Mesothelial cell of epicardium (in vitro differentiated cells): Measurements from ENCODE around the gene PIGC. TPM values are rescaled to one million over a fixed set of nuclear protein-coding genes. Genes with fewer than 3 reads are reported as not detected.

Experiments used
- DNase-seq, 2 experiments: peaks; one replicate each; pipeline ENCODE4 v3.0.0; 2021; ENCODE audit warnings: low spot score in 2 of 2; ENCODE audit not compliant: unreplicated experiment in 2 of 2
- H3K27ac Mint-ChIP-seq: 2 replicates; pipeline ENCODE4 v1.8.0; 2021; ENCODE audit warnings: mixed read lengths
- H3K27me3 Mint-ChIP-seq: 2 replicates; pipeline ENCODE4 v1.8.0; 2021; ENCODE audit warnings: low read depth, mixed read lengths
- H3K36me3 Mint-ChIP-seq: 2 replicates; pipeline ENCODE4 v1.8.0; 2021; ENCODE audit warnings: mixed read lengths
- H3K4me1 Mint-ChIP-seq: 2 replicates; pipeline ENCODE4 v1.8.0; 2021; ENCODE audit warnings: mixed read lengths
- H3K4me3 Mint-ChIP-seq: 2 replicates; pipeline ENCODE4 v1.8.0; 2021; ENCODE audit warnings: mild to moderate bottlenecking, moderate library complexity, mixed read lengths
- H3K9me3 Mint-ChIP-seq: 2 replicates; pipeline ENCODE4 v1.8.0; 2021; ENCODE audit warnings: mixed read lengths
- total RNA-seq: library from RNA; stranded (reverse); gene quantifications from 3 replicates; pipeline ENCODE4 v1.2.1, GENCODE V29; 2021
- TF ChIP-seq, protein P1 (sequence below): fragments of 200-600 bp; sonication (generic); IDR thresholded peaks from one replicate; pipeline ENCODE4 v1.5.0; 2021; ENCODE audit warnings: antibody characterized with exemption; ENCODE audit not compliant: unreplicated experiment

The PIGC gene
- total RNA-seq, 1 donor from 2014 or later = 31.9 TPM

DNA sequence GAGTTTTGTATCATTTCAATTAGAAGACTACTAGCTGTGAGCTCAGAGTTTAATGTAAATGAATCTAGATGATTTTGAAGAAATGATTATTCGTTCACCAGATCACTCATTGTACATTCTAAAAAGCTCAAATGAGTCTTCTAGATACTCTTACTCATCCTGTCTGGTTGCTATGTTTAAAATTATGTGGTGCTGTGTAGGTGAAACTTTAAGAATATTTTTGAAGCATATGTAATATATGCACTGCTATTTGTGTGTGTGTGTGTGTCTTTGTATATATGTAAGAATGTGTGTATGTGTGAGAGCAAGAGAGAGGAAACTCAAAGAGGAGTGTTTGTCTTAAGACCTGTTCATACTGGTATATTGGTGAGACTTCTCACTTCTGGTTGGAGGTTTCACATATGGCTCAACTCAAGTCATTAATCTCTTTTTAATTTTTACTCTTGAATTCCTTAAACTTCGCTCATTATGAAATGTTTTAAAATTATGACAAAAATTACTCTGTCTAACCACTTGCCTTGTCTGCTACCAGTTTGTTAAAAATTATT lies 32.0 kb downstream of the PIGC start:
- no peak overlapping the region for H3K27ac Mint-ChIP-seq
- peaks cover 20% of the 10 kb centered on the region for H3K4me1 Mint-ChIP-seq

DNA sequence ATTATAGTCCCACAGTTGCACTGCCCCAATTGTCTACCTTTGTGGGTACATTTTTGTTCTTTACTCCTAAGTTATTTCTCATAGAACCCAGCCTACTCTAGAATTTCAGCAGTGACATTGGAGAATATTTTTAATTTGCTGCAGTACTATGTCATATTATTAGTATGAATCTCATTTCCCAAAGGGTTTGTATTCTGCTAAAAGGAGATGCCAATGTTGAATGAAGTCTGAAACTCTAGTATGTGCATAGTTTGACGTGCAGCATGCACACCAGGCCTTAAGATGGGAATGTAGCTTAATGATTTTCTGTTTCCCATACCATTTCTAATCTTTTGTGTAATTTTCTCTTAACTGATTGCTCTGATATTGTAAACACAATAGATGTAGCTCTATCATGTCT lies 33.8 kb downstream of the PIGC start:
- Mint-ChIP-seq H3K36me3 (peaks cover 5% of the 10 kb centered on the region), H3K4me3 (no peak overlapping the region), H3K27me3 (no peaks in the 10 kb centered on the region), H3K27ac (no peak overlapping the region), H3K9me3 (no peaks in the 10 kb centered on the region), H3K4me1 (peaks cover 9% of the 10 kb centered on the region)
- no peak for DNase-seq
- TF ChIP-seq, protein P1, sequence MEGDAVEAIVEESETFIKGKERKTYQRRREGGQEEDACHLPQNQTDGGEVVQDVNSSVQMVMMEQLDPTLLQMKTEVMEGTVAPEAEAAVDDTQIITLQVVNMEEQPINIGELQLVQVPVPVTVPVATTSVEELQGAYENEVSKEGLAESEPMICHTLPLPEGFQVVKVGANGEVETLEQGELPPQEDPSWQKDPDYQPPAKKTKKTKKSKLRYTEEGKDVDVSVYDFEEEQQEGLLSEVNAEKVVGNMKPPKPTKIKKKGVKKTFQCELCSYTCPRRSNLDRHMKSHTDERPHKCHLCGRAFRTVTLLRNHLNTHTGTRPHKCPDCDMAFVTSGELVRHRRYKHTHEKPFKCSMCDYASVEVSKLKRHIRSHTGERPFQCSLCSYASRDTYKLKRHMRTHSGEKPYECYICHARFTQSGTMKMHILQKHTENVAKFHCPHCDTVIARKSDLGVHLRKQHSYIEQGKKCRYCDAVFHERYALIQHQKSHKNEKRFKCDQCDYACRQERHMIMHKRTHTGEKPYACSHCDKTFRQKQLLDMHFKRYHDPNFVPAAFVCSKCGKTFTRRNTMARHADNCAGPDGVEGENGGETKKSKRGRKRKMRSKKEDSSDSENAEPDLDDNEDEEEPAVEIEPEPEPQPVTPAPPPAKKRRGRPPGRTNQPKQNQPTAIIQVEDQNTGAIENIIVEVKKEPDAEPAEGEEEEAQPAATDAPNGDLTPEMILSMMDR = no peak

More for the DNA sequence above, 32.0 kb downstream of the PIGC start:
- TF ChIP-seq, protein P1 = no peak
- no peak for DNase-seq
- H3K36me3 Mint-ChIP-seq = peaks cover 5% of the 10 kb centered on the region
- no peaks in the 10 kb centered on the region for H3K27me3 Mint-ChIP-seq
- no peak overlapping the region for H3K4me3 Mint-ChIP-seq
- no peaks in the 10 kb centered on the region for H3K9me3 Mint-ChIP-seq

DNA sequence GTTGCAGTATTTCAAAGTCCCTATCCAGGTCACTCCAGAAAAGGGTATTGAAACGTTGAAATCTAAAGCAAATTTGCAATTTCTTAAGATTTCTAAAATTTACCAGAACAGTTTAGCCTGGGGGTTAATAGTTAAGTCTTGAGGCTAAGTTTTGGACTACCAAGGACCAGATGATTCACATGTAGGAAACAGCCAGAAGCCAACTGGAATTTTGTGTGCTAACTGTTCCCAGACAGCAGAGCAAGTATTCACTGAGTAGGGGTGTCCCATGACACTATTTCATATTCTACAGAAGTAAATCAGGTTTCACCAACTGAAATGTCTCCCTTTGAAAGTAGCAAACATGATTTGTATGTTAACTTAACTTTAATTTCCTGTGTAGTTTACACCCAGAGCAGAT lies 34.9 kb downstream of the PIGC start:
- Mint-ChIP-seq H3K27ac (no peak overlapping the region), H3K4me1 (peaks cover 9% of the 10 kb centered on the region), H3K27me3 (no peaks in the 10 kb centered on the region), H3K4me3 (no peak overlapping the region), H3K9me3 (no peaks in the 10 kb centered on the region), H3K36me3 (peaks cover 5% of the 10 kb centered on the region)
- TF ChIP-seq, protein P1 = no peak
- no peak for DNase-seq

DNA sequence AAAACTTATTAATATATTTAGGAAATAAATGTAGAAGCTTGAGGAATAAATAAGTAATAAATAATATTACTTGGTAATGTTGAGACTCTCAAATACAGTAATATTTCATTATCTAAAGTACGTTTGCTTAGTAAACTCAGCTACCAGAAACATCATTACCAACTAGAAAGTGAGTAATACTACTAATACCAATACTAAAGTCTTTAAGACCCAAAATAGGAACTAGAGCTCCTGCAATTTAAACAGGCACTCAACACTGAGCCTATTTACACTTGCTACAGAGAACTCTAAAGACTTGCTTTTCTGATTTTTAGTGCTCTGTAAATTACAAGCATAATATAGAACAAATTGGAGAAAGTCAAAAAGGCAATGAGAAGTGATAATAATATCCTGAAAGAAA lies 36.9 kb downstream of the PIGC start:
- TF ChIP-seq, protein P1 = no peak
- H3K4me3 Mint-ChIP-seq = no peak overlapping the region
- no peaks in the 10 kb centered on the region for H3K27me3 Mint-ChIP-seq
- DNase-seq = no peak
- H3K36me3 Mint-ChIP-seq = no peaks in the 10 kb centered on the region
- H3K4me1 Mint-ChIP-seq = peaks cover 18% of the 10 kb centered on the region
- no peak overlapping the region for H3K27ac Mint-ChIP-seq
- no peaks in the 10 kb centered on the region for H3K9me3 Mint-ChIP-seq

DNA sequence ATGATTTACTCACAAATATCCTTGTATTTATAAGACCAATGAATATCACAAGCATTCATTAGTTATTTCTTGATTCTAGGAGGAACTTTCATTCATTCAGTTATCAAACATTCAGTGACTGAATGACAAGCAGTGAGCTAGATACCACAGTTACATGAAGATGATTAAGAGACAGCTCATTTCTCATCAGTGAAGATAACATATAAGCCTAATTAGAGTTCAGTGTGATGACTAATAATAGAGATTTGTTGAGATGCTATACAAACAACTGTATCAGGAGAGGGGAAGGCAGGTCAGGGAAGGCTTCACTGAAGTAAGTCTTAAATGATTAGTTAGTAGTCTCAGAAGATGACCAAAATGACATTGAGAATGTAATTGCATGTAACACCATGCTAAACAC lies 38.0 kb downstream of the PIGC start:
- TF ChIP-seq, protein P1 = no peak
- Mint-ChIP-seq H3K27ac (no peak overlapping the region), H3K36me3 (no peaks in the 10 kb centered on the region), H3K27me3 (no peaks in the 10 kb centered on the region), H3K4me1 (peaks cover 26% of the 10 kb centered on the region), H3K4me3 (no peak overlapping the region), H3K9me3 (no peaks in the 10 kb centered on the region)
- DNase-seq = no peak

DNA sequence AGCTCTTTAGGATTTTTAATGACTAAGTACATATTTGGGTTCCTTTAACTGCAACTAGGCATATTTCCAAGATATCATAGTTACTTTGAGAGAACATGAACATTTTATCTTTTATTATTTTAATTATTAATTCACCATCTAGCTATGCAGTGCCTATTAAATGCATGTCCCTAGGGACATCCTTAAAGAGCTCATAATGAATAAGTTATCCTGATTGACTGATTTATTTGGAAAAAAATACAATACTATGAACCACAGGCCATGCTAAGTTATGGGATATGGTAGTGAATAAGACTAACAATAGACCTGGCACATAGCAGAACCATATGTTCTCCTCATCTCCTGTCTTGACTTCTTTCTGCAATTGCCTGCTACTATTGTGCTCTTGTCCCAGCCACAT lies 39.7 kb downstream of the PIGC start:
- Mint-ChIP-seq H3K36me3 (no peaks in the 10 kb centered on the region), H3K4me1 (peaks cover 44% of the 10 kb centered on the region), H3K4me3 (no peak overlapping the region), H3K27ac (no peak overlapping the region), H3K27me3 (no peaks in the 10 kb centered on the region), H3K9me3 (no peaks in the 10 kb centered on the region)
- TF ChIP-seq, protein P1 = no peak
- no peak for DNase-seq
